WERI-Rb-1 (cell line): ENCODE measurements around the gene PIAS1.

Source experiments
- DNase-seq: peaks from one replicate; pipeline ENCODE4 v3.0.0-alpha.2; 2020
- H3K27ac ChIP-seq: fragments of 250-450 bp; sonication (Bioruptor Pico); 2 replicates; pipeline ENCODE4 v1.5.1; 2020; ENCODE audit warnings: mild to moderate bottlenecking, moderate library complexity
- H3K27me3 ChIP-seq: fragments of 250-450 bp; sonication (Bioruptor Pico); 2 replicates; pipeline ENCODE4 v1.5.1; 2021; ENCODE audit warnings: mild to moderate bottlenecking, low read depth, moderate library complexity; ENCODE audit not compliant: insufficient read depth, severe bottlenecking
- H3K36me3 ChIP-seq: fragments of 250-450 bp; sonication (Bioruptor Pico); 2 replicates; pipeline ENCODE4 v1.5.1; 2020; ENCODE audit warnings: mild to moderate bottlenecking, moderate library complexity
- H3K4me3 ChIP-seq: 2 replicates; pipeline ENCODE4 v1.5.1; 2011; ENCODE audit warnings: low read depth, mild to moderate bottlenecking, control low read depth, low read length
- H3K9me3 ChIP-seq: fragments of 250-450 bp; sonication (Bioruptor Pico); 2 replicates; pipeline ENCODE4 v1.5.1; 2021; ENCODE audit warnings: mild to moderate bottlenecking, moderate library complexity; ENCODE audit not compliant: severe bottlenecking
- TF ChIP-seq, protein P1 (sequence below): IDR thresholded peaks from 2 replicates; pipeline ENCODE4 v1.5.1; 2011; ENCODE audit warnings: low read depth, mild to moderate bottlenecking, control low read depth, inconsistent platforms, low read length

The PIAS1 gene

DNA sequence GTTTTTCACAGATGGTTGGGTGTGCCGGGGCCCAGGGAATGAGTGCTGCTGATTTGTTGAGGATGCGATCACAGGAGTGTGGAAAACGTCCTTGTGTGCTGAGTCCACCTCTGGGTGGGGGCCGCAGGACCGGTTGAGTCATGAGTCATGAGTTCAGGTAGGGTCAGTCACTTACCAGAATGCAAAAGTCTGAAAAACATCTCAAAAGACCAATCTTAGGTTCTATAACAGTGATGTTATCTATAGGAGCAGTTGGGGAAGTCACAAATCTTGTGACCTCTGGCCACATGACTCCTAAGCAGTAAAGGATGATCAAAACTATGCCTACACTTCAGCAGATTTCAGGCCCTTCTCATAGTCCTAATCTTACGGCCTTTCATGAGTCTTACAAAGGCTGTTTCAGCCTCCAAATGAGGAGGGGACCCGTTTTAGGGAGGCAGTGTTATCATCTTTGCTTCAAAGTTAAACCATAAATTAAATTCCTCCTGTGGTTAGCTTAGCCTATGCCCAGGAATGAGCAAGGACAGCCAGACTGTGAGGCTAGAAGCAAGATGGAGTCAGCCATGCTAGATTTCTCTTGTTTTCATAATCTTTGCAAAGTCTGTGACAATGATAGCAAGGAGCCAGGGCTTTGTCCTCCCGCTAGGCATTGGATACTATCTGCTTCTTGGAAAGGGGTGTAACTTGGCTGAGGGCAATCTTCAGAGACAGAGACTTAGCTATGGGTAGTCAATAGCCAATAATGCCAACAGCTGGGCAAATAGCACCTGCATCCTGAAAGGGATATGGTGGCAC lies 30.6 kb upstream of the PIAS1 start:
- DNase-seq = no peak
- H3K4me3 ChIP-seq = no peak overlapping the region
- no peaks in the 10 kb centered on the region for H3K27me3 ChIP-seq
- no peak overlapping the region for H3K27ac ChIP-seq
- no peaks in the 10 kb centered on the region for H3K36me3 ChIP-seq
- TF ChIP-seq, protein P1, sequence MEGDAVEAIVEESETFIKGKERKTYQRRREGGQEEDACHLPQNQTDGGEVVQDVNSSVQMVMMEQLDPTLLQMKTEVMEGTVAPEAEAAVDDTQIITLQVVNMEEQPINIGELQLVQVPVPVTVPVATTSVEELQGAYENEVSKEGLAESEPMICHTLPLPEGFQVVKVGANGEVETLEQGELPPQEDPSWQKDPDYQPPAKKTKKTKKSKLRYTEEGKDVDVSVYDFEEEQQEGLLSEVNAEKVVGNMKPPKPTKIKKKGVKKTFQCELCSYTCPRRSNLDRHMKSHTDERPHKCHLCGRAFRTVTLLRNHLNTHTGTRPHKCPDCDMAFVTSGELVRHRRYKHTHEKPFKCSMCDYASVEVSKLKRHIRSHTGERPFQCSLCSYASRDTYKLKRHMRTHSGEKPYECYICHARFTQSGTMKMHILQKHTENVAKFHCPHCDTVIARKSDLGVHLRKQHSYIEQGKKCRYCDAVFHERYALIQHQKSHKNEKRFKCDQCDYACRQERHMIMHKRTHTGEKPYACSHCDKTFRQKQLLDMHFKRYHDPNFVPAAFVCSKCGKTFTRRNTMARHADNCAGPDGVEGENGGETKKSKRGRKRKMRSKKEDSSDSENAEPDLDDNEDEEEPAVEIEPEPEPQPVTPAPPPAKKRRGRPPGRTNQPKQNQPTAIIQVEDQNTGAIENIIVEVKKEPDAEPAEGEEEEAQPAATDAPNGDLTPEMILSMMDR = no peak
- no peaks in the 10 kb centered on the region for H3K9me3 ChIP-seq

DNA sequence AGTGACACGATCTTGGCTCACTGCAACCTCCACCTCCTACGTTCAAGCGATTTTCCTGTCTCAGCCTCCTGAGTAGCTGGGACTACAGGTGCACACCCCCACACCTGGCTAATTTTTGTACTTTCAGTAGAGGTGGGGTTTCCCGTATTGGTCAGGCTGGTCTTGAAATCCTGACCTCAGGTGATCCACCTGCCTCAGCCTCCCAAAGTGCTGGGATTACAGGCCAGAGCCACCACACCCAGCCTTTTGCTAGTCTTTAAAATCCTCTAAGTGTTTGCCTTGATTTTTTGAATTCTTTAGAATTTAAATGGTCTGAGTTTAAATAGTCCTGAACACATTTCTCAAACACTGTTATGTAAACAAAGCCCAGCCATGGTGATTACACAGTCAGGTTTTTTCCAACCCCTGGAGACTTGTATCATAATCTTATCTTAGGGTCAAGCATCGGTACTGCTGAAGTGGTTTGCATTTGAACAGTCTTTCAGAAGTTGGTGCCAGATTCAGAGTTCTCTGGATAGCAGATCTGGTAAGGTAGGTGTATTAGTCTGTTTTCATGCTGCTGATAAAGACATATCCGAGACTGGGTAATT lies 28.2 kb upstream of the PIAS1 start:
- H3K27me3 ChIP-seq = no peaks in the 10 kb centered on the region
- H3K36me3 ChIP-seq = no peaks in the 10 kb centered on the region
- no peak overlapping the region for H3K4me3 ChIP-seq
- peaks cover 6% of the 10 kb centered on the region for H3K9me3 ChIP-seq
- H3K27ac ChIP-seq = no peak overlapping the region
- no peak for DNase-seq
- TF ChIP-seq, protein P1 = no peak

DNA sequence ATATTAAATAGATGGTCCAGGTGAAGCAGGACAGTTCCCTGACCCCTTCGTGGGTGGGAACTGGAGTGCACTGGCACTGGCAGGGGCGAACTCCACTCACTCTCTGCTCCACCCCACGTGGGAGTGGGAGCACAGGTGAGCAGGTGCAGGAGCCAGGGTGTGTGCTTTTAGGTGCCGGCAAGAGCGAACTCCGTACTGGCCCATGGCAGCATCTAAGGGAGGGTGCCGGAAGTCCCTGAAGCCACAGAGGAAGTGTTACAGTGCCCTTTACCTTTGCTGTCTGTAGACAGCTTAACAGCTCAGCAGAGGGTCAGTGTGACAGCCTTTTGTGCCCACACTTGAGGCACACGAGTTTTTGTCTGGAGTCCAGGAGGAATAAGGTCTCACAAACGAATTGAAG lies 26.7 kb upstream of the PIAS1 start:
- TF ChIP-seq, protein P1 = no peak
- Histone ChIP-seq H3K27me3 (no peaks in the 10 kb centered on the region), H3K4me3 (no peak overlapping the region), H3K36me3 (no peaks in the 10 kb centered on the region), H3K9me3 (peaks cover 13% of the 10 kb centered on the region), H3K27ac (no peak overlapping the region)
- no peak for DNase-seq

DNA sequence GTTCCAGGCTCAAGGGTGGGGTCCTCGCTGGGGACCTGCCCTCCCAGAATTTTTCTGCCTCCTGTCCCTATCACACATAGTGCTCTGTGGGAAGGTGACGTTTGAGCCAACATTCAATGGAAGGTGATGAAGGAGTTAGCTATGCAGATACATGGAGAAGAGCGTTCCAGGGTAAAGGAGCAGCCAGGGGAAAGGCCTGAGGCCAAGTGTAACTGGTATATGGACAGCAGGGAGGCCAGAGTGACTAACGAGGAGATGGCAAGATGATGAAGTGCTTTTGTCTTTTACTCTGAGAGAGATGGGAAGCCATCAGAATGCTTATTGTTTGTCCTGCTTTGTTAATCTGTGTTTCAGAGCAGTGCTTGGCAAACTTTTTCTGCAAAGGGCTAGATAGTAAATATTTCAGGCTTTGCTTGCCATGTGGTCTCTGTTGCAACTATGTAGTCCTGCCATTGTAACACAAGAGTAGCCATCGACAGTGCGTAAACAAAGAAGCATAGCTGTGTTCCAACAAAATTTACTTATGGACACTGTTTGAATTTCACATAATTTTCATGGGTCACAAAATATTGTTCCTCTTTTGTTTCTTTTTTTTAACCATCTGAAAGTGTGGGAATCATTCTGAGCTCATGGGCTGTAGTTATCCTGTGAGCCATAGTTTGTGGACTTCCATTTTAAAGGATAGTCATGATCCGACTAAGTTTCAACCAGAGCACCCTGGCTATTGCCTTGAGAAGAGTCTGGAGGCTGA lies 25.8 kb upstream of the PIAS1 start:
- TF ChIP-seq, protein P1 = no peak
- Histone ChIP-seq H3K4me3 (no peak overlapping the region), H3K9me3 (peaks cover 13% of the 10 kb centered on the region), H3K27ac (no peak overlapping the region), H3K36me3 (no peaks in the 10 kb centered on the region), H3K27me3 (no peaks in the 10 kb centered on the region)
- DNase-seq = no peak

DNA sequence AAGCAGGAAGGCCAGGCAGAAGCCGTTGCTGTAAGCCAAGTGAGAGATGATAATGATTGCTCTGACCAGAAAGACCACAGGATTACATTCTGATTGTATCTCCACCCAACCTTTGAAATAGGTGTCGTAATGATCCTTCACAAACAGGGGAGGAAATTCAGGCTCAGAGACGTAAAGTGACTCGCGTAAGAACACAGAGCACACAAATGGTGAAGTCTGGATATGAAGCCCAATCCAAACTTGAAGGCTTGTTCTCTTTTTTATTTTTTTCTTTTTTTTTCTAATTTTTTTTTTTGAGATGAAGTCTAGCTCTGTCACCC lies 25.3 kb upstream of the PIAS1 start:
- H3K9me3 ChIP-seq = peaks cover 13% of the 10 kb centered on the region
- TF ChIP-seq, protein P1 = no peak
- H3K27ac ChIP-seq = no peak overlapping the region
- DNase-seq = no peak
- no peaks in the 10 kb centered on the region for H3K27me3 ChIP-seq
- no peak overlapping the region for H3K4me3 ChIP-seq
- H3K36me3 ChIP-seq = no peaks in the 10 kb centered on the region
